K562 (cell line): ENCODE measurements around the gene RECK. TPM values are rescaled to one million over a fixed set of nuclear protein-coding genes. Genes with fewer than 3 reads are reported as not detected.
A peak's percentile ranks its signal among the peaks of the same experiment; 100 is the strongest.

Experiments used
- ATF6 ChIP-seq: sonication (generic); formaldehyde crosslinking; IDR thresholded peaks from 2 replicates; pipeline ENCODE4 v1.4.0; 2020; ENCODE audit warnings: mild to moderate bottlenecking, missing genetic modification reagents
- CBX8 ChIP-seq: fragments of 200-600 bp; sonication (generic); IDR thresholded peaks from 2 replicates; pipeline ENCODE4 v1.6.1; 2012; ENCODE audit warnings: borderline replicate concordance, mixed run types, low read depth, mild to moderate bottlenecking, moderate library complexity, mixed read lengths, low read length, control low read depth, inconsistent platforms; ENCODE audit not compliant: poor library complexity, severe bottlenecking; ENCODE audit errors: extremely low read depth
- EP400 ChIP-seq: fragments of 450-650 bp; IDR thresholded peaks from 2 replicates; pipeline ENCODE4 v1.6.1; 2017; ENCODE audit warnings: antibody characterized with exemption, mild to moderate bottlenecking, moderate library complexity
- GABPB1 ChIP-seq: sonication (generic); formaldehyde crosslinking; IDR thresholded peaks from 2 replicates; pipeline ENCODE4 v1.8.0; 2022; ENCODE audit warnings: mild to moderate bottlenecking, missing genetic modification reagents
- HDAC3 ChIP-seq: fragments of 450-650 bp; IDR thresholded peaks from 2 replicates; pipeline ENCODE4 v1.6.1; 2018; ENCODE audit warnings: borderline replicate concordance, mild to moderate bottlenecking, moderate library complexity; ENCODE audit not compliant: partially characterized antibody
- HDAC8 ChIP-seq: fragments of 450-650 bp; IDR thresholded peaks from 2 replicates; pipeline ENCODE4 v1.6.1; 2016; ENCODE audit warnings: mild to moderate bottlenecking, missing genetic modification characterization, moderate library complexity, missing compliant biosample characterization
- NCOA6 ChIP-seq: fragments of 450-650 bp; IDR thresholded peaks from 2 replicates; pipeline ENCODE4 v1.6.1; 2017; ENCODE audit warnings: mild to moderate bottlenecking
- NFE2L1 ChIP-seq: fragments of 450-650 bp; IDR thresholded peaks from 2 replicates; pipeline ENCODE4 v1.6.1; 2016; ENCODE audit warnings: missing genetic modification characterization, low read depth, mild to moderate bottlenecking, missing compliant biosample characterization, moderate library complexity, borderline replicate concordance
- NR4A1 ChIP-seq, 2 experiments: fragments of 250-450 bp in 1 of 2; fragments of 450-650 bp in 1 of 2; sonication (Bioruptor Pico) in 1 of 2; IDR thresholded peaks; 2 replicates each; pipeline versions ENCODE4 v1.4.0 to v1.6.1; 2016 to 2020; ENCODE audit warnings: mild to moderate bottlenecking in 2 of 2, missing compliant biosample characterization in 1 of 2, missing genetic modification characterization in 1 of 2, moderate library complexity in 1 of 2
- SIRT6 ChIP-seq: IDR thresholded peaks from one replicate; pipeline ENCODE4 v1.6.1; 2012; ENCODE audit warnings: low read depth, mild to moderate bottlenecking, control low read depth, inconsistent platforms, low read length, moderate library complexity
- STAG1 ChIP-seq: sonication (generic); formaldehyde crosslinking; IDR thresholded peaks from 2 replicates; pipeline ENCODE4 v1.5.0; 2020; ENCODE audit warnings: missing genetic modification reagents, borderline replicate concordance
- ZNF133 ChIP-seq: fragments of 250-450 bp; sonication (Bioruptor Pico); IDR thresholded peaks from 2 replicates; pipeline ENCODE4 v1.4.0; 2020; ENCODE audit warnings: mild to moderate bottlenecking
- ZNF551 ChIP-seq: fragments of 250-450 bp; sonication (Bioruptor Pico); IDR thresholded peaks from 2 replicates; pipeline ENCODE4 v1.5.0; 2021; ENCODE audit warnings: mild to moderate bottlenecking, moderate library complexity
- ZNF644 ChIP-seq: fragments of 200-800 bp; sonication (Bioruptor generic); IDR thresholded peaks from 2 replicates; pipeline ENCODE4 v1.6.1; 2016; ENCODE audit warnings: low read depth, missing genetic modification characterization, missing compliant biosample characterization
- polyA plus RNA-seq, 8 experiments: library from polyadenylated mRNA; depleted of rRNA in 4 of 8; stranded (reverse) in 5 of 8; unstranded in 3 of 8; fragments of >200 nt; fragmentation: Nextera tagmentation in 2 of 8; fragmentation: Illumina TruSeq in 1 of 8; extraction: Ambion mirVana in 2 of 8; extraction: Trizol in 1 of 8; gene quantifications; 2 replicates each; pipeline versions ENCODE4 v1.2.1 to v1.2.3, GENCODE V29; 2011 to 2014; ENCODE audit warnings: inconsistent platforms in 1 of 8, missing spikeins in 1 of 8
- total RNA-seq, 7 experiments: library from RNA; depleted of rRNA in 6 of 7; stranded (reverse); fragments of >200 nt in 6 of 7; fragmentation: Illumina TruSeq in 2 of 7; extraction: Trizol in 2 of 7; gene quantifications; 2 replicates each; pipeline versions ENCODE4 v1.2.1 to v1.2.3, GENCODE V29; 2011 to 2021; ENCODE audit warnings: low replicate concordance in 1 of 7
- TF ChIP-seq, protein P1 (sequence below), 3 experiments: IDR thresholded peaks in 2 of 3; conservative IDR thresholded peaks in 1 of 3; 2 replicates each; pipeline ENCODE4 v1.5.1; 2011 to 2012; ENCODE audit warnings: low read length in 3 of 3, mild to moderate bottlenecking in 3 of 3, control low read depth in 2 of 3, improper control_type of control experiment in 1 of 3, inconsistent platforms in 1 of 3, low read depth in 1 of 3, mixed read lengths in 1 of 3, moderate library complexity in 1 of 3; ENCODE audit not compliant: insufficient read depth in 2 of 3
- TF ChIP-seq, protein P2 (sequence below): fragments of 450-650 bp; formaldehyde crosslinking; IDR thresholded peaks from 2 replicates; pipeline ENCODE4 v1.4.0; 2020; ENCODE audit warnings: mild to moderate bottlenecking, moderate library complexity
- TF ChIP-seq, protein P3 (sequence below): fragments of 250-450 bp; sonication (Bioruptor Pico); IDR thresholded peaks from 2 replicates; pipeline ENCODE4 v1.5.0; 2020; ENCODE audit warnings: mild to moderate bottlenecking
- TF ChIP-seq, protein P4 (sequence below): fragments of 450-650 bp; conservative IDR thresholded peaks from 2 replicates; pipeline ENCODE4 v1.6.1; 2016; ENCODE audit warnings: missing genetic modification characterization, low read depth, mild to moderate bottlenecking, missing compliant biosample characterization, moderate library complexity

The RECK gene
- total and polyA plus RNA-seq, 9 of the 15 experiments (the other 6 are each of a cell fraction or from before 2014, with no cell fraction given): 0.04 to 0.36 (median 0.16) TPM

GRCh38 chr9:36023260-36024048 is 13.3 kb upstream of the RECK start (continued):
- TF ChIP-seq NR4A1 (CRISPR knock-in tag; IDR thresholded peaks at IDR 0.05): no peak
- TF ChIP-seq NR4A1 (tag; IDR thresholded peaks at IDR 0.05): no peak
- TF ChIP-seq, protein P1, sequence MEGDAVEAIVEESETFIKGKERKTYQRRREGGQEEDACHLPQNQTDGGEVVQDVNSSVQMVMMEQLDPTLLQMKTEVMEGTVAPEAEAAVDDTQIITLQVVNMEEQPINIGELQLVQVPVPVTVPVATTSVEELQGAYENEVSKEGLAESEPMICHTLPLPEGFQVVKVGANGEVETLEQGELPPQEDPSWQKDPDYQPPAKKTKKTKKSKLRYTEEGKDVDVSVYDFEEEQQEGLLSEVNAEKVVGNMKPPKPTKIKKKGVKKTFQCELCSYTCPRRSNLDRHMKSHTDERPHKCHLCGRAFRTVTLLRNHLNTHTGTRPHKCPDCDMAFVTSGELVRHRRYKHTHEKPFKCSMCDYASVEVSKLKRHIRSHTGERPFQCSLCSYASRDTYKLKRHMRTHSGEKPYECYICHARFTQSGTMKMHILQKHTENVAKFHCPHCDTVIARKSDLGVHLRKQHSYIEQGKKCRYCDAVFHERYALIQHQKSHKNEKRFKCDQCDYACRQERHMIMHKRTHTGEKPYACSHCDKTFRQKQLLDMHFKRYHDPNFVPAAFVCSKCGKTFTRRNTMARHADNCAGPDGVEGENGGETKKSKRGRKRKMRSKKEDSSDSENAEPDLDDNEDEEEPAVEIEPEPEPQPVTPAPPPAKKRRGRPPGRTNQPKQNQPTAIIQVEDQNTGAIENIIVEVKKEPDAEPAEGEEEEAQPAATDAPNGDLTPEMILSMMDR (IDR thresholded peaks at IDR 0.05 in 2 of 3, conservative IDR thresholded peaks at IDR 0.05 in 1 of 3; ENCODE audit: insufficient read depth in 2 of 3, low read depth in 1 of 3, low read length in 3 of 3): peak; percentile 72 to 84 (median 80)
- TF ChIP-seq, protein P2, sequence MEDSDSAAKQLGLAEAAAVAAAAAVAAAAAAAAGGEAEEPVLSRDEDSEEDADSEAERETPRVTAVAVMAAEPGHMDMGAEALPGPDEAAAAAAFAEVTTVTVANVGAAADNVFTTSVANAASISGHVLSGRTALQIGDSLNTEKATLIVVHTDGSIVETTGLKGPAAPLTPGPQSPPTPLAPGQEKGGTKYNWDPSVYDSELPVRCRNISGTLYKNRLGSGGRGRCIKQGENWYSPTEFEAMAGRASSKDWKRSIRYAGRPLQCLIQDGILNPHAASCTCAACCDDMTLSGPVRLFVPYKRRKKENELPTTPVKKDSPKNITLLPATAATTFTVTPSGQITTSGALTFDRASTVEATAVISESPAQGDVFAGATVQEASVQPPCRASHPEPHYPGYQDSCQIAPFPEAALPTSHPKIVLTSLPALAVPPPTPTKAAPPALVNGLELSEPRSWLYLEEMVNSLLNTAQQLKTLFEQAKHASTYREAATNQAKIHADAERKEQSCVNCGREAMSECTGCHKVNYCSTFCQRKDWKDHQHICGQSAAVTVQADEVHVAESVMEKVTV (CRISPR knock-in tag): peak; percentile 61
- TF ChIP-seq NFE2L1: no peak
- TF ChIP-seq, protein P3, sequence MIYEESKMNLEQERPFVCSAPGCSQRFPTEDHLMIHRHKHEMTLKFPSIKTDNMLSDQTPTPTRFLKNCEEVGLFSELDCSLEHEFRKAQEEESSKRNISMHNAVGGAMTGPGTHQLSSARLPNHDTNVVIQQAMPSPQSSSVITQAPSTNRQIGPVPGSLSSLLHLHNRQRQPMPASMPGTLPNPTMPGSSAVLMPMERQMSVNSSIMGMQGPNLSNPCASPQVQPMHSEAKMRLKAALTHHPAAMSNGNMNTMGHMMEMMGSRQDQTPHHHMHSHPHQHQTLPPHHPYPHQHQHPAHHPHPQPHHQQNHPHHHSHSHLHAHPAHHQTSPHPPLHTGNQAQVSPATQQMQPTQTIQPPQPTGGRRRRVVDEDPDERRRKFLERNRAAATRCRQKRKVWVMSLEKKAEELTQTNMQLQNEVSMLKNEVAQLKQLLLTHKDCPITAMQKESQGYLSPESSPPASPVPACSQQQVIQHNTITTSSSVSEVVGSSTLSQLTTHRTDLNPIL (CRISPR knock-in tag): no peak
- no peak for TF ChIP-seq EP400
- no peak for TF ChIP-seq SIRT6
- no peak for TF ChIP-seq ZNF551 (CRISPR knock-in tag)
- no peak for TF ChIP-seq ATF6 (CRISPR knock-in tag)
- no peak for TF ChIP-seq HDAC3
- TF ChIP-seq ZNF644 (tag): no peak
- peak; percentile 39; the same call in 1 of the 2 replicates for TF ChIP-seq STAG1 (CRISPR knock-in tag)
- TF ChIP-seq, protein P4, sequence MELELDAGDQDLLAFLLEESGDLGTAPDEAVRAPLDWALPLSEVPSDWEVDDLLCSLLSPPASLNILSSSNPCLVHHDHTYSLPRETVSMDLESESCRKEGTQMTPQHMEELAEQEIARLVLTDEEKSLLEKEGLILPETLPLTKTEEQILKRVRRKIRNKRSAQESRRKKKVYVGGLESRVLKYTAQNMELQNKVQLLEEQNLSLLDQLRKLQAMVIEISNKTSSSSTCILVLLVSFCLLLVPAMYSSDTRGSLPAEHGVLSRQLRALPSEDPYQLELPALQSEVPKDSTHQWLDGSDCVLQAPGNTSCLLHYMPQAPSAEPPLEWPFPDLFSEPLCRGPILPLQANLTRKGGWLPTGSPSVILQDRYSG (tag): no peak
- no peak for TF ChIP-seq GABPB1 (CRISPR knock-in tag)
- no peak for TF ChIP-seq CBX8
- TF ChIP-seq ZNF133: no peak
- no peak for TF ChIP-seq HDAC8
- no peak for TF ChIP-seq NCOA6
